Measurements from ENCODE around the gene TAF1D. TPM values are rescaled to one million over a fixed set of nuclear protein-coding genes. Genes with fewer than 3 reads are reported as not detected.
A peak's percentile ranks its signal among the peaks of the same experiment; 100 is the strongest.

Gene TAF1D
- polyA plus RNA-seq, 3 donors = 5.9 to 68.3 (median 7.4) TPM

DNA sequence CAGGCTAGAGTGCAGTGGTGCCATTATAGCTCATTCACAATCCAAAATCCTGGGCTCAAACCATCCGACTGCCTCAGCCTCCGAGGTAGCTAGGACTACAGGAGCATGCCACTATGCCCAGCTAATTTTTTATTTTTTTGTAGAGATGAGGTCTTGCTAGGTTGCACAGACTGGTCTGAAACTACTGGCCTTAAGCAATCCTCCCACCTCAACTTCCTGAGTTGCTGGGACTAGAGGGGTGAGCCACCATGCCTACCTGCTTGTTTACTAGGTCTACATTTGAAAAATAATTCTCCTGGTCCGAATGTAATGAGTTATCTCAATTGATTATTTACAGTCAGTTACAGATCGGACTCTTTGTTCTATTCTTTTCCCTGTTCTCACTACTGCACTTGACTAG is 22.0 kb downstream of the TAF1D start:
- Mint-ChIP-seq H3K27ac (no peak overlapping the region), H3K9me3 (no peaks in the 10 kb centered on the region), H3K4me1 (peaks cover 8% of the 10 kb centered on the region), H3K27me3 (ENCODE audit: low read depth in 3 of 3) (no peaks in the 10 kb centered on the region), H3K4me3 (no peak overlapping the region), H3K36me3 (peaks cover 57 to 72% of the 10 kb centered on the region in 2 donors)
- no CpG with 5 or more reads among the region's 4 CpGs for WGBS (ENCODE audit: insufficient coverage)
- DNase-seq = no peak
- no peak overlapping the region for H3K4me3 ChIP-seq (replicated peaks in 1 of 3; ENCODE audit: low read depth in 2 of 3, low read length in 3 of 3)
- no peak overlapping the region for H3K9ac ChIP-seq (ENCODE audit: insufficient read depth, low read length, poor library complexity, severe bottlenecking)
- H4K20me1 ChIP-seq (ENCODE audit: insufficient read depth, low read length) = no peaks in the 10 kb centered on the region
- H3K79me2 ChIP-seq (ENCODE audit: insufficient read depth, low read length) = peaks cover 6% of the 10 kb centered on the region
- H3K9me3 ChIP-seq (replicated peaks in 1 of 2; ENCODE audit: control insufficient read depth in 1 of 2, insufficient read depth in 1 of 2, low read length in 2 of 2) = no peaks in the 10 kb centered on the region
- no peaks in the 10 kb centered on the region for H3K27me3 ChIP-seq (ENCODE audit: control insufficient read depth in 2 of 2, insufficient read depth in 2 of 2, low read length in 2 of 2)
- no peak overlapping the region for H3K27ac ChIP-seq (ENCODE audit: low read depth in 1 of 2, low read length in 2 of 2)
- no peak overlapping the region for H2AFZ ChIP-seq (ENCODE audit: insufficient read depth, low read depth, low read length, poor library complexity, severe bottlenecking)
- no peak overlapping the region for H3K4me2 ChIP-seq (replicated peaks; ENCODE audit: extremely low read depth, low read length, poor library complexity, severe bottlenecking)
- peaks cover 4 to 6% of the 10 kb centered on the region in 2 donors for H3K4me1 ChIP-seq (ENCODE audit: control insufficient read depth in 1 of 2, insufficient read depth in 2 of 2, low read length in 2 of 2)
- intact Hi-C loops (cut with micrococcal nuclease) = no loop called here
- TF ChIP-seq, protein P1, sequence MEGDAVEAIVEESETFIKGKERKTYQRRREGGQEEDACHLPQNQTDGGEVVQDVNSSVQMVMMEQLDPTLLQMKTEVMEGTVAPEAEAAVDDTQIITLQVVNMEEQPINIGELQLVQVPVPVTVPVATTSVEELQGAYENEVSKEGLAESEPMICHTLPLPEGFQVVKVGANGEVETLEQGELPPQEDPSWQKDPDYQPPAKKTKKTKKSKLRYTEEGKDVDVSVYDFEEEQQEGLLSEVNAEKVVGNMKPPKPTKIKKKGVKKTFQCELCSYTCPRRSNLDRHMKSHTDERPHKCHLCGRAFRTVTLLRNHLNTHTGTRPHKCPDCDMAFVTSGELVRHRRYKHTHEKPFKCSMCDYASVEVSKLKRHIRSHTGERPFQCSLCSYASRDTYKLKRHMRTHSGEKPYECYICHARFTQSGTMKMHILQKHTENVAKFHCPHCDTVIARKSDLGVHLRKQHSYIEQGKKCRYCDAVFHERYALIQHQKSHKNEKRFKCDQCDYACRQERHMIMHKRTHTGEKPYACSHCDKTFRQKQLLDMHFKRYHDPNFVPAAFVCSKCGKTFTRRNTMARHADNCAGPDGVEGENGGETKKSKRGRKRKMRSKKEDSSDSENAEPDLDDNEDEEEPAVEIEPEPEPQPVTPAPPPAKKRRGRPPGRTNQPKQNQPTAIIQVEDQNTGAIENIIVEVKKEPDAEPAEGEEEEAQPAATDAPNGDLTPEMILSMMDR (IDR thresholded peaks at IDR 0.05) = no peak
- peaks cover 43 to 73% of the 10 kb centered on the region in 2 donors for H3K36me3 ChIP-seq (replicated peaks in 1 of 2; ENCODE audit: control insufficient read depth in 1 of 2, insufficient read depth in 2 of 2, low read length in 2 of 2)

DNA sequence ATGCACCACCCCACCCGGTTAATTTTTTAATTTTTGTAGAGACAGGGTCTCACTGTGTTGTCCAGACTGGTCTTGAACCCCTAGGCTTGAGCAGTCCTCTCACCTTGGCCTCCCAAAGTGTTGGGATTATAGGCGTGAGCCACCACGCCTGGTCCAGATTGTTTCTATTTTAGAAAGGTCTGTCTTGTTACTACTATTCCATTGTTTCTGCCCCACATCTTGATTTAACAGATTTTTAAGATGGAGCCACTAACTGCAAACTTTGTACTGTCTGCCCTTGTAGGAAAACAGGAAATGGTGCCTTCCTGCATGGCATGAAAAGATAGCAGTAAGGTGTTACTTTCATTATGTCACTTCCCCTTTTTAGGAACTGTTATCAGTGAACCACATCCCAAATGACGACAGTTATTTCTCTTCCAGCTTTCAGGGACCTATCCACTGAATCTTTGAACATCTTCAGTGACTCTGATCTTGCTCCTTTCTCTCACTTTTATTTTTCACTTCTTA is 23.2 kb downstream of the TAF1D start:
- H2AFZ ChIP-seq (ENCODE audit: insufficient read depth, low read depth, low read length, poor library complexity, severe bottlenecking) = no peak overlapping the region
- no peaks in the 10 kb centered on the region for H4K20me1 ChIP-seq (ENCODE audit: insufficient read depth, low read length)
- intact Hi-C loops (cut with micrococcal nuclease) = no loop called here
- no peaks in the 10 kb centered on the region for H3K27me3 ChIP-seq (ENCODE audit: control insufficient read depth in 2 of 2, insufficient read depth in 2 of 2, low read length in 2 of 2)
- peaks cover 39 to 74% of the 10 kb centered on the region in 2 donors for H3K36me3 ChIP-seq (replicated peaks in 1 of 2; ENCODE audit: control insufficient read depth in 1 of 2, insufficient read depth in 2 of 2, low read length in 2 of 2)
- Mint-ChIP-seq H3K9me3 (no peaks in the 10 kb centered on the region), H3K27ac (peak overlapping the region in 3 of 7 donors; percentile 13 to 73 (median 18)), H3K36me3 (peaks cover 63 to 77% of the 10 kb centered on the region in 2 donors), H3K4me3 (no peak overlapping the region), H3K27me3 (ENCODE audit: low read depth in 3 of 3) (no peaks in the 10 kb centered on the region), H3K4me1 (peaks cover 8% of the 10 kb centered on the region)
- TF ChIP-seq, protein P1 (IDR thresholded peaks at IDR 0.05) = no peak
- no peak overlapping the region for H3K9ac ChIP-seq (ENCODE audit: insufficient read depth, low read length, poor library complexity, severe bottlenecking)
- H3K4me3 ChIP-seq (replicated peaks in 1 of 3; ENCODE audit: low read depth in 2 of 3, low read length in 3 of 3) = no peak overlapping the region
- H3K4me1 ChIP-seq (ENCODE audit: control insufficient read depth in 1 of 2, insufficient read depth in 2 of 2, low read length in 2 of 2) = peaks cover 4 to 6% of the 10 kb centered on the region in 2 donors
- H3K27ac ChIP-seq (ENCODE audit: low read depth in 1 of 2, low read length in 2 of 2) = peak overlapping the region in 1 of 2 donors; percentile 62
- no peak overlapping the region for H3K4me2 ChIP-seq (replicated peaks; ENCODE audit: extremely low read depth, low read length, poor library complexity, severe bottlenecking)
- H3K9me3 ChIP-seq (replicated peaks in 1 of 2; ENCODE audit: control insufficient read depth in 1 of 2, insufficient read depth in 1 of 2, low read length in 2 of 2) = no peaks in the 10 kb centered on the region
- DNase-seq = peak in 2 of 3 donors; percentile 9 to 17
- H3K79me2 ChIP-seq (ENCODE audit: insufficient read depth, low read length) = peaks cover 8% of the 10 kb centered on the region
- WGBS (ENCODE audit: insufficient coverage) = 11% methylated on average over 3 of the region's 4 CpGs

All from CD14-positive monocyte (primary cell).